ENCODE results near the gene NRG3.

The NRG3 gene

GRCh38 chr10:81918766-81919165 lies 43.8 kb downstream of the NRG3 start:
- TF ChIP-seq TAF1 (IDR thresholded peaks at IDR 0.05; ENCODE audit: borderline replicate concordance, low read depth, low read length), result no peak
- no peak for TF ChIP-seq POLR2AphosphoS5 (IDR thresholded peaks at IDR 0.05; ENCODE audit: low read depth, low read length)
- TF ChIP-seq POLR2A (IDR thresholded peaks at IDR 0.05; ENCODE audit: low read depth, low read length), result no peak
- DNase-seq (ENCODE audit: insufficient read length), result no peak
- no peak for FAIRE-seq

- DNase-seq (ENCODE audit: insufficient read length), result peak; percentile 5
Observed at GRCh38 chr10:81920213-81920829, 45.3 kb downstream of the NRG3 start.

GRCh38 chr10:81928119-81928518 lies 53.1 kb downstream of the NRG3 start:
- no peak for FAIRE-seq
- TF ChIP-seq POLR2AphosphoS5 (IDR thresholded peaks at IDR 0.05; ENCODE audit: low read depth, low read length) (no peak), POLR2A (IDR thresholded peaks at IDR 0.05; ENCODE audit: low read depth, low read length) (no peak), TAF1 (IDR thresholded peaks at IDR 0.05; ENCODE audit: borderline replicate concordance, low read depth, low read length) (no peak)
- DNase-seq (ENCODE audit: insufficient read length), result no peak

More at GRCh38 chr10:81920213-81920829, 45.3 kb downstream of the NRG3 start:
- FAIRE-seq, result no peak
- no peak for TF ChIP-seq TAF1 (IDR thresholded peaks at IDR 0.05; ENCODE audit: borderline replicate concordance, low read depth, low read length)
- no peak for TF ChIP-seq POLR2AphosphoS5 (IDR thresholded peaks at IDR 0.05; ENCODE audit: low read depth, low read length)
- TF ChIP-seq POLR2A (IDR thresholded peaks at IDR 0.05; ENCODE audit: low read depth, low read length), result no peak

GRCh38 chr10:81943583-81943982 lies 68.6 kb downstream of the NRG3 start:
- no peak for FAIRE-seq
- no peak for DNase-seq (ENCODE audit: insufficient read length)
- TF ChIP-seq POLR2A (IDR thresholded peaks at IDR 0.05; ENCODE audit: low read depth, low read length) (no peak), TAF1 (IDR thresholded peaks at IDR 0.05; ENCODE audit: borderline replicate concordance, low read depth, low read length) (no peak), POLR2AphosphoS5 (IDR thresholded peaks at IDR 0.05; ENCODE audit: low read depth, low read length) (no peak)

- DNase-seq (ENCODE audit: insufficient read length), result no peak
- no peak for FAIRE-seq
- no peak for TF ChIP-seq POLR2A (IDR thresholded peaks at IDR 0.05; ENCODE audit: low read depth, low read length)
- TF ChIP-seq POLR2AphosphoS5 (IDR thresholded peaks at IDR 0.05; ENCODE audit: low read depth, low read length), result no peak
- TF ChIP-seq TAF1 (IDR thresholded peaks at IDR 0.05; ENCODE audit: borderline replicate concordance, low read depth, low read length), result no peak
Observed at GRCh38 chr10:81944609-81945008, 69.6 kb downstream of the NRG3 start.

GRCh38 chr10:81949283-81949682 lies 74.3 kb downstream of the NRG3 start:
- DNase-seq (ENCODE audit: insufficient read length) (no peak), FAIRE-seq (no peak)
- TF ChIP-seq TAF1 (IDR thresholded peaks at IDR 0.05; ENCODE audit: borderline replicate concordance, low read depth, low read length), result no peak
- TF ChIP-seq POLR2A (IDR thresholded peaks at IDR 0.05; ENCODE audit: low read depth, low read length), result no peak
- TF ChIP-seq POLR2AphosphoS5 (IDR thresholded peaks at IDR 0.05; ENCODE audit: low read depth, low read length), result no peak

GRCh38 chr10:81950358-81950757 lies 75.4 kb downstream of the NRG3 start:
- FAIRE-seq (no peak), DNase-seq (ENCODE audit: insufficient read length) (no peak)
- no peak for TF ChIP-seq TAF1 (IDR thresholded peaks at IDR 0.05; ENCODE audit: borderline replicate concordance, low read depth, low read length)
- no peak for TF ChIP-seq POLR2A (IDR thresholded peaks at IDR 0.05; ENCODE audit: low read depth, low read length)
- TF ChIP-seq POLR2AphosphoS5 (IDR thresholded peaks at IDR 0.05; ENCODE audit: low read depth, low read length), result no peak

GRCh38 chr10:81953420-81953819 lies 78.4 kb downstream of the NRG3 start:
- no peak for FAIRE-seq

GRCh38 chr10:81957976-81958375 lies 83.0 kb downstream of the NRG3 start:
- no peak for TF ChIP-seq TAF1 (IDR thresholded peaks at IDR 0.05; ENCODE audit: borderline replicate concordance, low read depth, low read length)
- no peak for FAIRE-seq

More at GRCh38 chr10:81953420-81953819, 78.4 kb downstream of the NRG3 start:
- no peak for TF ChIP-seq POLR2A (IDR thresholded peaks at IDR 0.05; ENCODE audit: low read depth, low read length)
- no peak for TF ChIP-seq POLR2AphosphoS5 (IDR thresholded peaks at IDR 0.05; ENCODE audit: low read depth, low read length)
- no peak for TF ChIP-seq TAF1 (IDR thresholded peaks at IDR 0.05; ENCODE audit: borderline replicate concordance, low read depth, low read length)
- DNase-seq (ENCODE audit: insufficient read length), result no peak

GRCh38 chr10:81959016-81959415 lies 84.0 kb downstream of the NRG3 start:
- FAIRE-seq (no peak), DNase-seq (ENCODE audit: insufficient read length) (no peak)

More at GRCh38 chr10:81957976-81958375, 83.0 kb downstream of the NRG3 start:
- DNase-seq (ENCODE audit: insufficient read length), result no peak

GRCh38 chr10:81961451-81962184 lies 86.6 kb downstream of the NRG3 start:
- TF ChIP-seq TAF1 (IDR thresholded peaks at IDR 0.05; ENCODE audit: borderline replicate concordance, low read depth, low read length) (no peak), POLR2AphosphoS5 (IDR thresholded peaks at IDR 0.05; ENCODE audit: low read depth, low read length) (no peak), POLR2A (IDR thresholded peaks at IDR 0.05; ENCODE audit: low read depth, low read length) (no peak)

More at GRCh38 chr10:81959016-81959415, 84.0 kb downstream of the NRG3 start:
- no peak for TF ChIP-seq TAF1 (IDR thresholded peaks at IDR 0.05; ENCODE audit: borderline replicate concordance, low read depth, low read length)
- no peak for TF ChIP-seq POLR2A (IDR thresholded peaks at IDR 0.05; ENCODE audit: low read depth, low read length)
- TF ChIP-seq POLR2AphosphoS5 (IDR thresholded peaks at IDR 0.05; ENCODE audit: low read depth, low read length), result no peak

GRCh38 chr10:81963606-81964005 lies 88.6 kb downstream of the NRG3 start:
- FAIRE-seq (no peak), DNase-seq (ENCODE audit: insufficient read length) (no peak)
- TF ChIP-seq TAF1 (IDR thresholded peaks at IDR 0.05; ENCODE audit: borderline replicate concordance, low read depth, low read length) (no peak), POLR2AphosphoS5 (IDR thresholded peaks at IDR 0.05; ENCODE audit: low read depth, low read length) (no peak), POLR2A (IDR thresholded peaks at IDR 0.05; ENCODE audit: low read depth, low read length) (no peak)

More at GRCh38 chr10:81961451-81962184, 86.6 kb downstream of the NRG3 start:
- DNase-seq (ENCODE audit: insufficient read length) (no peak), FAIRE-seq (no peak)

All from GM12892 (cell line).